Heart left ventricle (tissue), 16 donors: ENCODE results near the gene GTPBP3. TPM values are rescaled to one million over a fixed set of nuclear protein-coding genes. Genes with fewer than 3 reads are reported as not detected.
A peak's percentile ranks its signal among the peaks of the same experiment; 100 is the strongest.

Experiments used
- ATAC-seq, 4 donors: fragments of 200-7000 bp; cut with Tn5 transposase; one replicate each; pipeline ENCODE4 v1.9.1; 2020 to 2022; ENCODE audit warnings: moderate library complexity in 4 of 4, mild to moderate bottlenecking in 3 of 4, moderate number of reproducible peaks in 1 of 4
- DNase-seq, 5 donors: peaks; one replicate each; pipeline ENCODE4 v3.0.0-alpha.2; 2020
- H3K27ac ChIP-seq, 12 donors: fragments of 200-600 bp; sonication (generic) in 4 of 12; one replicate each; pipeline versions ENCODE4 v1.5.0 to v1.8.0; 2016 to 2022; ENCODE audit warnings: mild to moderate bottlenecking in 2 of 12
- H3K27me3 ChIP-seq, 9 donors: fragments of 200-600 bp; sonication (generic) in 2 of 9; one replicate each; pipeline versions ENCODE4 v1.5.1 to v1.8.0; 2016 to 2022; ENCODE audit warnings: mild to moderate bottlenecking in 3 of 9
- H3K36me3 ChIP-seq, 9 donors: fragments of 200-600 bp; sonication (generic) in 2 of 9; one replicate each; pipeline versions ENCODE4 v1.5.0 to v1.8.0; 2018 to 2022; ENCODE audit warnings: mild to moderate bottlenecking in 2 of 9
- H3K4me1 ChIP-seq, 12 donors: fragments of 200-600 bp; sonication (generic) in 4 of 12; one replicate each; pipeline versions ENCODE4 v1.5.0 to v1.8.0; 2016 to 2022; ENCODE audit warnings: mild to moderate bottlenecking in 3 of 12
- H3K4me3 ChIP-seq, 12 donors: fragments of 200-600 bp; sonication (generic) in 4 of 12; one replicate each; pipeline versions ENCODE4 v1.5.0 to v1.8.0; 2017 to 2022; ENCODE audit warnings: mild to moderate bottlenecking in 9 of 12, moderate library complexity in 4 of 12
- H3K9me3 ChIP-seq, 12 donors: fragments of 200-600 bp; sonication (generic) in 4 of 12; one replicate each; pipeline versions ENCODE4 v1.5.0 to v1.8.0; 2016 to 2022; ENCODE audit warnings: mild to moderate bottlenecking in 1 of 12
- POLR2A ChIP-seq, 2 donors: fragments of 450-650 bp; IDR thresholded peaks; one replicate each; pipeline ENCODE4 v1.6.1; 2017; ENCODE audit warnings: antibody characterized with exemption in 2 of 2, mild to moderate bottlenecking in 2 of 2, moderate library complexity in 2 of 2
- WGBS, 4 donors: extraction: QIAGEN DNeasy Blood & Tissue Kit in 2 of 4; methylation state at CpG; one replicate each; pipeline versions ENCODE4 v1.1.5 to v1.1.7; 2013 to 2018; 5-methylcytosine and 5-hydroxymethylcytosine counted together
- intact Hi-C, 10 donors: fragments of 100-400 bp; cut with DNase I; formaldehyde crosslinking; loops; one replicate each; pipeline versions ENCODE4 v1.11.1 to v1.14.2; 2022
- polyA plus RNA-seq, 2 donors: library from polyadenylated mRNA; stranded (reverse); fragments of 200-250 nt; gene quantifications; one replicate each; pipeline ENCODE4 v1.2.3, GENCODE V29; 2013
- total RNA-seq, 9 donors: library from RNA; depleted of rRNA in 2 of 9; stranded (reverse); fragments of >200 nt in 2 of 9; fragmentation: NEBNext Ultra II Directional in 3 of 9; extraction: Animal tissue kit (Norgen Biotek cat#: 25700) in 3 of 9; gene quantifications; one replicate each; pipeline versions ENCODE4 v1.1.0 to v1.2.4, GENCODE V29; 2016 to 2023
- TF ChIP-seq, protein P1 (sequence below), 12 donors: fragments of 200-600 bp; sonication (generic) in 4 of 12; IDR thresholded peaks; one replicate each; pipeline versions ENCODE4 v1.5.0 to v1.8.0; 2018 to 2022; ENCODE audit warnings: antibody characterized with exemption in 12 of 12, mild to moderate bottlenecking in 5 of 12
- donor health status: ischemic (EF 13 %, LVEDD 7.1; RV severe dilation, severe dysfunction).
- donor health status: healthy with polysubstance abuse.
- donor health status: DM: no; HTN: yes; CAD: no.
- donor health status: DM: no; HTN: no; CAD: no.
- donor health status: ischemic (EF 25% LVEDD 6.9; RV normal size, moderate dysfunction).
- donor health status: ischemic (EF 25% LVEDD 5.7; RV mildly dilated, moderate dysfunction).
- donor health status: healthy.
- donor health status: DM: yes; HTN: yes; CAD: no.
- donor health status: ischemic (EF 35%, LVEDD 5.7; RV mildly dilated, moderate dysfunction).
- donor health status: nonischemic (EF 11% LVEDD 7.7; RV severe dilation, severe dysfunction).
- donor health status: DM: yes; HTN: yes; CAD: no.
- donor health status: PGD.
- donor health status: ischemic (EF 29% LVEDD 5.4; RV normal size, mild dysfunction).
- donor health status: nonischemic (EF 23%, LVEDD 6.1; RV moderate dilation, normal function).

GTPBP3 gene
- total and polyA plus RNA-seq, 11 donors = 6.3 to 20.1 (median 11.3) TPM

DNA sequence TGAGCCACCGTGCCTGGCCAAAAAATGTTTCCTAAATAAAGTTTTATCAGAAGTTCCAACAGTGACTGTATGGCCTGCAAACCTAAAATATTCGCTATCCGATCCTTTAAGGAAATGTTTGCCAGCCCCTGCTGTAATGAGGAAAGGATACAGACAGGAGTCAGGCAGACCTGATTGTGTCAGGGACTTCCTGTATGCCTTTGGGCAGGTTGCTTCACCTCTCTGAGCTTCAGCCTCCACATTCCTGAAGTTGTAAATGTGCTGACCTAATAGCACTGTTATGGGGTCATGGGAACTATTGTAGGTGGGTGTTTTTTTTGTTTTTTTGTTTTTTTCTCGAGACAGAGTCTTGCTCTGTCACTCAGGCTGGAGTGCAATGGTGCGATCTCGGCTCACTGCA, 40.4 kb upstream of the GTPBP3 start:
- intact Hi-C loops = loop anchor here in 4 of 10 donors (5.0 to 10.0 kb wide), 2 partner anchors 45 to 88 kb away; no protein-coding TSS in a partner anchor
- ATAC-seq (no peak), DNase-seq (no peak)
- TF ChIP-seq, protein P1, sequence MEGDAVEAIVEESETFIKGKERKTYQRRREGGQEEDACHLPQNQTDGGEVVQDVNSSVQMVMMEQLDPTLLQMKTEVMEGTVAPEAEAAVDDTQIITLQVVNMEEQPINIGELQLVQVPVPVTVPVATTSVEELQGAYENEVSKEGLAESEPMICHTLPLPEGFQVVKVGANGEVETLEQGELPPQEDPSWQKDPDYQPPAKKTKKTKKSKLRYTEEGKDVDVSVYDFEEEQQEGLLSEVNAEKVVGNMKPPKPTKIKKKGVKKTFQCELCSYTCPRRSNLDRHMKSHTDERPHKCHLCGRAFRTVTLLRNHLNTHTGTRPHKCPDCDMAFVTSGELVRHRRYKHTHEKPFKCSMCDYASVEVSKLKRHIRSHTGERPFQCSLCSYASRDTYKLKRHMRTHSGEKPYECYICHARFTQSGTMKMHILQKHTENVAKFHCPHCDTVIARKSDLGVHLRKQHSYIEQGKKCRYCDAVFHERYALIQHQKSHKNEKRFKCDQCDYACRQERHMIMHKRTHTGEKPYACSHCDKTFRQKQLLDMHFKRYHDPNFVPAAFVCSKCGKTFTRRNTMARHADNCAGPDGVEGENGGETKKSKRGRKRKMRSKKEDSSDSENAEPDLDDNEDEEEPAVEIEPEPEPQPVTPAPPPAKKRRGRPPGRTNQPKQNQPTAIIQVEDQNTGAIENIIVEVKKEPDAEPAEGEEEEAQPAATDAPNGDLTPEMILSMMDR (IDR thresholded peaks at IDR 0.05) = no peak
- no peak for TF ChIP-seq POLR2A (IDR thresholded peaks at IDR 0.05)
- Histone ChIP-seq H3K27ac (no peak overlapping the region), H3K27me3 (no peaks in the 10 kb centered on the region), H3K4me3 (no peak overlapping the region), H3K36me3 (peaks cover 0 to 33% (median 8%) of the 10 kb centered on the region in 9 donors), H3K4me1 (peaks cover 0 to 8% (median under 1%) of the 10 kb centered on the region in 12 donors), H3K9me3 (peaks cover 0 to 6% (median 0%) of the 10 kb centered on the region in 12 donors)
- WGBS, 4 donors = 85 to 91% (median 90%) methylated on average over 6 of the region's 6 CpGs

DNA sequence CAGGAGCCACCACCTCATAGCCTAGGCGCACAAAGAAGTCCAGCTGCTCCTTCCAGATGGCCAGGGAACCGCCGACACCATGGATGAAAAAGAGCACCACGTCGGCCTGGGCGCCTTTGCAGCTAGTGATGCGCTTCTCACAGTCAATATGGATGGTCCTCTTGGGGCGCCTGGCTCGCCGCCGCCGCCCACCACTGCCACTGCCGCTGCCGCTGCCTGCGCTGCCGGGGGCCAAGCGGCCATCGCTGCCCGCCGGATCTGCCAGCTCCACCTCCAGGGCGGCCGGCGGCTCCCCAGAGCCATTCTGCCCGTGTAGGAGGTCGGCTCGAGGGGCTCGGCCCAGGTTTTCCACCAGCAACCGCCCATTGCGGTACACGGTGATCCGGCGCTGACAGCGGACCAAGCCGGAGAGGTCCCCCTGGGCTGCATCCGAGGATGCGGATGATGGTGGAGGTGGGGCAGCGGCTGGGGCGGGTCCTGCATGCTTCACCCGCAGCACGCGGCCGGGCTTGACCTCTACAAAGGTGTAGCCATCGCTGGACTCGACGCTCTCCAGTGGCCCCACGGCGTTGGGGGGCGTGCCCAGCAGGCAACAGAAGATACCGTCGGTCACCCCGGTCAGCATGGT, 36.2 kb upstream of the GTPBP3 start:
- H3K9me3 ChIP-seq = peaks cover 0 to 6% (median 0%) of the 10 kb centered on the region in 12 donors
- H3K27ac ChIP-seq = no peak overlapping the region
- H3K4me1 ChIP-seq = peaks cover 3 to 35% (median 24%) of the 10 kb centered on the region in 12 donors
- intact Hi-C loops = no loop called here
- peaks cover 0 to 33% (median 5%) of the 10 kb centered on the region in 9 donors for H3K36me3 ChIP-seq
- ATAC-seq (no peak), DNase-seq (no peak)
- no peak overlapping the region for H3K4me3 ChIP-seq
- WGBS, 4 donors = 92 to 94% (median 93%) methylated on average over 36 to 51 of the region's 51 CpGs
- TF ChIP-seq POLR2A (IDR thresholded peaks at IDR 0.05) = no peak
- no peaks in the 10 kb centered on the region for H3K27me3 ChIP-seq

GRCh38 chr19:17302391-17303166, 34.8 kb upstream of the GTPBP3 start:
- peaks cover 3 to 48% (median 34%) of the 10 kb centered on the region in 12 donors for H3K4me1 ChIP-seq

GRCh38 chr19:17303167-17303939, 34.0 kb upstream of the GTPBP3 start, which contains the start of gene ABHD8:
Gene ABHD8, minus strand, starts transcription at chr19:17303425. Its CDS starts 1,809 bp downstream, at chr19:17301616.
- intact Hi-C loops = no loop called here
- DNase-seq (peak; percentile 96 to 99 (median 98)), ATAC-seq (peak; percentile 80 to 87 (median 82))
- no peaks in the 10 kb centered on the region for H3K27me3 ChIP-seq
- peak within 1 kb of the TSS; percentile 33 to 96 (median 90) for H3K27ac ChIP-seq
- H3K4me3 ChIP-seq = peak within 1 kb of the TSS; percentile 50 to 99 (median 82)
- peaks cover 0 to 1% (median 0%) of the 10 kb centered on the region in 12 donors for H3K9me3 ChIP-seq
- H3K4me1 ChIP-seq = peaks cover 3 to 48% (median 34%) of the 10 kb centered on the region in 12 donors
- 1 to 4% (median 3%) methylated on average over 20 to 52 of the region's 52 CpGs for WGBS, 4 donors
- H3K36me3 ChIP-seq = peaks cover 0 to 20% (median 1%) of the 10 kb centered on the region in 9 donors
- TF ChIP-seq POLR2A (IDR thresholded peaks at IDR 0.05) = peak in 1 of 2 donors; percentile 81
- TF ChIP-seq, protein P1 (IDR thresholded peaks at IDR 0.05) = peak; percentile 37 to 86 (median 68)

More at GRCh38 chr19:17302391-17303166, 34.8 kb upstream of the GTPBP3 start:
- 10 to 21% (median 13%) methylated on average over 12 to 29 of the region's 29 CpGs for WGBS, 4 donors
- peaks cover 0 to 6% (median 0%) of the 10 kb centered on the region in 12 donors for H3K9me3 ChIP-seq
- DNase-seq (no peak), ATAC-seq (no peak)
- no peaks in the 10 kb centered on the region for H3K27me3 ChIP-seq
- peaks cover 0 to 25% (median 5%) of the 10 kb centered on the region in 9 donors for H3K36me3 ChIP-seq
- peak overlapping the region; percentile 50 to 99 (median 82) for H3K4me3 ChIP-seq
- peak overlapping the region; percentile 33 to 95 (median 78) for H3K27ac ChIP-seq
- TF ChIP-seq, protein P1 (IDR thresholded peaks at IDR 0.05) = no peak
- TF ChIP-seq POLR2A (IDR thresholded peaks at IDR 0.05) = no peak
- intact Hi-C loops = no loop called here
